ENCODE measurements around the gene ADAMTS12. TPM values are rescaled to one million over a fixed set of nuclear protein-coding genes. Genes with fewer than 3 reads are reported as not detected.

Gene ADAMTS12
- total RNA-seq, 2 experiments from 2014 or later: not detected

DNA sequence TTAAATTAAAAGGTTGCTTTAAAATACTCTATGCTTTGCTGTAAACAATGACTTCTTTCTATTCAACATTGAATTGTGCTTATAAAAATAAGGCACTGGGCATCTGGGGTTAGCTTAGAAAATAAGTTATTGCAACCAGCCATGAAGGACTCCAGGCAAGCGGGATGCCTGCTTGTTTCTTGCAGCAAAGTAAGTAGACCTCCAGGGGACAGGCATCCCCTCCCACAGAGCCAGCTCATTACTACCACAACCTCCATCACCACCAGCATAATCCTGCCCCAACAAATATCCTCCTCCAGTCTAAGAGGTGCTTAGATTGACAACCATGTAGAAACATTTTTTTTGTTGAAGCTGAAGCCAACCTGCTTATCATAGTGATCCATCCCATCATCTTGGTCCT is 260.7 kb downstream of the ADAMTS12 start:
- Histone ChIP-seq H3K4me2 (ENCODE audit: low read length) (no peak overlapping the region), H3K36me3 (ENCODE audit: insufficient read depth, low read length) (no peaks in the 10 kb centered on the region), H4K20me1 (ENCODE audit: insufficient read depth, low read length) (no peaks in the 10 kb centered on the region), H3K79me2 (ENCODE audit: insufficient read depth, low read depth, low read length) (no peaks in the 10 kb centered on the region), H3K4me3 (ENCODE audit: low read depth, low read length, poor library complexity, severe bottlenecking) (no peak overlapping the region), H3K9me3 (ENCODE audit: low read length) (no peaks in the 10 kb centered on the region), H3K4me1 (ENCODE audit: insufficient read depth, low read length, poor library complexity, severe bottlenecking) (no peaks in the 10 kb centered on the region), H2AFZ (ENCODE audit: low read length) (no peak overlapping the region), H3K9me2 (ENCODE audit: insufficient read depth, low read length) (no peaks in the 10 kb centered on the region), H3K27ac (ENCODE audit: low read depth, low read length, poor library complexity, severe bottlenecking) (no peak overlapping the region)
- intact Hi-C loops (cut with micrococcal nuclease; ENCODE audit: unreplicated experiment): no loop called here
- no peak for DNase-seq (ENCODE audit: low spot score)
- no peak for TF ChIP-seq CTCF (conservative IDR thresholded peaks at IDR 0.05; ENCODE audit: low read length)
- TF ChIP-seq EZH2phosphoT487 (IDR thresholded peaks at IDR 0.05; ENCODE audit: borderline replicate concordance, low read depth, low read length): no peak
- no TSS peak for BruUV-seq (replicated peaks)
- POLR2A ChIA-PET: interaction anchor here (0.6 kb wide), 1 partner anchor 51 kb away, joined by 3 read pairs; no protein-coding TSS in a partner anchor
- CTCF ChIA-PET (ENCODE audit: unreplicated experiment): no interaction called here

GRCh38 chr5:33629999-33630398 is 261.8 kb downstream of the ADAMTS12 start:
- intact Hi-C loops (cut with micrococcal nuclease; ENCODE audit: unreplicated experiment): no loop called here
- H3K9me3 ChIP-seq (ENCODE audit: low read length): no peaks in the 10 kb centered on the region
- no peaks in the 10 kb centered on the region for H3K9me2 ChIP-seq (ENCODE audit: insufficient read depth, low read length)
- H4K20me1 ChIP-seq (ENCODE audit: insufficient read depth, low read length): no peaks in the 10 kb centered on the region
- CTCF ChIA-PET (ENCODE audit: unreplicated experiment): no interaction called here
- H3K4me1 ChIP-seq (ENCODE audit: insufficient read depth, low read length, poor library complexity, severe bottlenecking): no peaks in the 10 kb centered on the region
- no peaks in the 10 kb centered on the region for H3K36me3 ChIP-seq (ENCODE audit: insufficient read depth, low read length)
- TF ChIP-seq CTCF (conservative IDR thresholded peaks at IDR 0.05; ENCODE audit: low read length): no peak
- no peak for TF ChIP-seq EZH2phosphoT487 (IDR thresholded peaks at IDR 0.05; ENCODE audit: borderline replicate concordance, low read depth, low read length)
- DNase-seq (ENCODE audit: low spot score): no peak
- no peak overlapping the region for H3K4me2 ChIP-seq (ENCODE audit: low read length)
- no peak overlapping the region for H3K4me3 ChIP-seq (ENCODE audit: low read depth, low read length, poor library complexity, severe bottlenecking)
- POLR2A ChIA-PET: interaction anchor here (1.2 kb wide), 1 partner anchor 14 kb away, joined by 3 read pairs; no protein-coding TSS in a partner anchor
- H3K27ac ChIP-seq (ENCODE audit: low read depth, low read length, poor library complexity, severe bottlenecking): no peak overlapping the region
- H2AFZ ChIP-seq (ENCODE audit: low read length): no peak overlapping the region
- H3K79me2 ChIP-seq (ENCODE audit: insufficient read depth, low read depth, low read length): no peaks in the 10 kb centered on the region
- no TSS peak for BruUV-seq (replicated peaks)

GRCh38 chr5:33628796-33629195 is 263.0 kb downstream of the ADAMTS12 start:
- BruUV-seq (replicated peaks): no TSS peak
- POLR2A ChIA-PET: interaction anchor here (0.9 kb wide), 1 partner anchor 9 kb away, joined by 3 read pairs; no protein-coding TSS in a partner anchor

More at GRCh38 chr5:33628796-33629195, 263.0 kb downstream of the ADAMTS12 start:
- H3K9me2 ChIP-seq (ENCODE audit: insufficient read depth, low read length): no peaks in the 10 kb centered on the region
- no peak overlapping the region for H3K4me2 ChIP-seq (ENCODE audit: low read length)
- TF ChIP-seq CTCF (conservative IDR thresholded peaks at IDR 0.05; ENCODE audit: low read length) (no peak), EZH2phosphoT487 (IDR thresholded peaks at IDR 0.05; ENCODE audit: borderline replicate concordance, low read depth, low read length) (no peak)
- H3K4me3 ChIP-seq (ENCODE audit: low read depth, low read length, poor library complexity, severe bottlenecking): no peak overlapping the region
- no peaks in the 10 kb centered on the region for H3K79me2 ChIP-seq (ENCODE audit: insufficient read depth, low read depth, low read length)
- no peak overlapping the region for H3K27ac ChIP-seq (ENCODE audit: low read depth, low read length, poor library complexity, severe bottlenecking)
- CTCF ChIA-PET (ENCODE audit: unreplicated experiment): no interaction called here
- H4K20me1 ChIP-seq (ENCODE audit: insufficient read depth, low read length): no peaks in the 10 kb centered on the region
- intact Hi-C loops (cut with micrococcal nuclease; ENCODE audit: unreplicated experiment): no loop called here
- H2AFZ ChIP-seq (ENCODE audit: low read length): no peak overlapping the region
- H3K4me1 ChIP-seq (ENCODE audit: insufficient read depth, low read length, poor library complexity, severe bottlenecking): no peaks in the 10 kb centered on the region
- H3K9me3 ChIP-seq (ENCODE audit: low read length): no peaks in the 10 kb centered on the region
- DNase-seq (ENCODE audit: low spot score): no peak
- no peaks in the 10 kb centered on the region for H3K36me3 ChIP-seq (ENCODE audit: insufficient read depth, low read length)

Measured in OCI-LY7 (cell line).